Muscle of back (tissue), 13 donors: ENCODE data around the gene SMIM44. TPM values are rescaled to one million over a fixed set of nuclear protein-coding genes. Genes with fewer than 3 reads are reported as not detected.
"Not testable (repeated sequence)": the region's sequence is repeated elsewhere in the genome, so short reads cannot be mapped to it uniquely, and the experiment has no call there.

ENCODE experiments used
- DNase-seq, 3 donors: peaks; one replicate each; pipeline versions ENCODE4 v3.0.0 to v3.0.0-alpha.2; 2013
- long read RNA-seq, 9 donors: transcript quantifications; one replicate each; lab custom pipeline, GENCODE V29; 2026
- polyA plus RNA-seq, 10 donors: library from polyadenylated mRNA; unstranded; fragments of 120-200 nt; gene quantifications; one replicate each; pipeline ENCODE4 v1.2.1, GENCODE V29; 2013; ENCODE audit not compliant: insufficient read length in 10 of 10

SMIM44 gene
- polyA plus RNA-seq: not detected
- long read RNA-seq, donor 1: 0 reads
- long read RNA-seq, donor 2: 0 reads
- long read RNA-seq, donor 3: 0 reads
- long read RNA-seq, donor 4: 0 reads
- long read RNA-seq, donor 5: 0 reads
- long read RNA-seq, donor 6: 0 reads
- long read RNA-seq, donor 7: 0 reads
- long read RNA-seq, donor 8: 0 reads
- long read RNA-seq, donor 9: 0 reads

GRCh38 chr19:3483226-3483628, at the start of gene SMIM44:
Gene SMIM44, minus strand, starts transcription at chr19:3483441. Its CDS starts 38 bp downstream, at chr19:3483403.
- no peak for DNase-seq

- DNase-seq: no peak
Measured at GRCh38 chr19:3533033-3533432, 49.8 kb upstream of the SMIM44 start.

GRCh38 chr19:3532154-3532786, 49.0 kb upstream of the SMIM44 start:
- DNase-seq: no peak

GRCh38 chr19:3531716-3532115, 48.5 kb upstream of the SMIM44 start:
- no peak for DNase-seq

- no peak for DNase-seq
Measured at GRCh38 chr19:3530389-3530788, 47.1 kb upstream of the SMIM44 start.

GRCh38 chr19:3529299-3529698, 46.1 kb upstream of the SMIM44 start:
- not testable (repeated sequence) for DNase-seq

- no peak for DNase-seq
Measured at GRCh38 chr19:3528539-3529211, 45.4 kb upstream of the SMIM44 start.

- DNase-seq: no peak
Measured at GRCh38 chr19:3528080-3528479, 44.8 kb upstream of the SMIM44 start.

- DNase-seq: no peak
Measured at GRCh38 chr19:3527238-3527910, 44.1 kb upstream of the SMIM44 start.

GRCh38 chr19:3526507-3527237, 43.4 kb upstream of the SMIM44 start:
- no peak for DNase-seq

- DNase-seq: no peak
Measured at GRCh38 chr19:3524904-3525451, 41.7 kb upstream of the SMIM44 start.

GRCh38 chr19:3524078-3524842, 41.0 kb upstream of the SMIM44 start:
- DNase-seq: no peak

- no peak for DNase-seq
Measured at GRCh38 chr19:3523361-3524077, 40.3 kb upstream of the SMIM44 start.

GRCh38 chr19:3522421-3523360, 39.5 kb upstream of the SMIM44 start:
- DNase-seq: no peak

- DNase-seq: no peak
Measured at GRCh38 chr19:3521104-3521445, 37.8 kb upstream of the SMIM44 start.

GRCh38 chr19:3520166-3521103, 37.2 kb upstream of the SMIM44 start:
- DNase-seq: no peak

GRCh38 chr19:3519126-3519525, 35.9 kb upstream of the SMIM44 start:
- DNase-seq: no peak

- no peak for DNase-seq
Measured at GRCh38 chr19:3518659-3519058, 35.4 kb upstream of the SMIM44 start.
